Measurements from ENCODE around the gene FGF12. TPM values are rescaled to one million over a fixed set of nuclear protein-coding genes. Genes with fewer than 3 reads are reported as not detected.

FGF12 gene
- polyA plus RNA-seq, 1 experiment = not detected

GRCh38 chr3:192216067-192216466 lies 511.3 kb downstream of the FGF12 start:
- POLR2A ChIA-PET = no interaction called here
- CTCF ChIA-PET = no interaction called here
- TF ChIP-seq, protein P1, sequence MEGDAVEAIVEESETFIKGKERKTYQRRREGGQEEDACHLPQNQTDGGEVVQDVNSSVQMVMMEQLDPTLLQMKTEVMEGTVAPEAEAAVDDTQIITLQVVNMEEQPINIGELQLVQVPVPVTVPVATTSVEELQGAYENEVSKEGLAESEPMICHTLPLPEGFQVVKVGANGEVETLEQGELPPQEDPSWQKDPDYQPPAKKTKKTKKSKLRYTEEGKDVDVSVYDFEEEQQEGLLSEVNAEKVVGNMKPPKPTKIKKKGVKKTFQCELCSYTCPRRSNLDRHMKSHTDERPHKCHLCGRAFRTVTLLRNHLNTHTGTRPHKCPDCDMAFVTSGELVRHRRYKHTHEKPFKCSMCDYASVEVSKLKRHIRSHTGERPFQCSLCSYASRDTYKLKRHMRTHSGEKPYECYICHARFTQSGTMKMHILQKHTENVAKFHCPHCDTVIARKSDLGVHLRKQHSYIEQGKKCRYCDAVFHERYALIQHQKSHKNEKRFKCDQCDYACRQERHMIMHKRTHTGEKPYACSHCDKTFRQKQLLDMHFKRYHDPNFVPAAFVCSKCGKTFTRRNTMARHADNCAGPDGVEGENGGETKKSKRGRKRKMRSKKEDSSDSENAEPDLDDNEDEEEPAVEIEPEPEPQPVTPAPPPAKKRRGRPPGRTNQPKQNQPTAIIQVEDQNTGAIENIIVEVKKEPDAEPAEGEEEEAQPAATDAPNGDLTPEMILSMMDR (IDR thresholded peaks at IDR 0.05; ENCODE audit: low read depth, low read length) = no peak

DNA sequence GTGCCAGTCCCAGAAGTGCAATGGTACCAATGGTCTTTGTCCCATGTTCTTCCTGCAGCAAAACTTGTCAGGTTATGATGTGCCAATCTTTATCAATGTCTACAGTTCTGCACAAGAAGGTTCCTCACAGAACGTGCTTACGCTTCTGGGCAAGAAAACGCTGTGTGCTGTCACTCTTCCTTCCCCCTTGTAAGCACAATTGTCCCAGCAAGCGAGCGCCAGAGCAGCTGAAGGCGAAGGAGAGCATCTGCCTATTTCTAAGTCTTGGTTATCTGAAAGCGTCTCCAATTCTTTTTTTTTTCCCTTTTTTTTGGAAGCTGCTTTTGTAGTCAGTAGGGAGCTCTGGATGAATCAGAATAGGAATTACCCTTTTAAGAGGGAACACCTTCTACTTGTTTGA lies 514.4 kb downstream of the FGF12 start:
- CTCF ChIA-PET = no interaction called here
- POLR2A ChIA-PET = interaction anchor here (0.9 kb wide), 1 partner anchor 505 kb away, joined by 3 read pairs; no protein-coding TSS in a partner anchor
- DNase-seq (ENCODE audit: low read depth, low spot score) = no peak
- Histone ChIP-seq H3K4me3 (ENCODE audit: low read depth, low read length) (no peak overlapping the region), H3K27ac (ENCODE audit: low read depth, low read length) (no peak overlapping the region), H3K9me3 (ENCODE audit: control insufficient read depth, insufficient read depth, low read length) (peaks cover 7% of the 10 kb centered on the region), H3K27me3 (ENCODE audit: control insufficient read depth, insufficient read depth, low read length) (no peaks in the 10 kb centered on the region)
- TF ChIP-seq, protein P1 (IDR thresholded peaks at IDR 0.05; ENCODE audit: low read depth, low read length) = no peak

More at GRCh38 chr3:192216067-192216466, 511.3 kb downstream of the FGF12 start:
- DNase-seq (ENCODE audit: low read depth, low spot score) = no peak
- no peak overlapping the region for H3K4me3 ChIP-seq (ENCODE audit: low read depth, low read length)
- H3K27ac ChIP-seq (ENCODE audit: low read depth, low read length) = no peak overlapping the region
- no peaks in the 10 kb centered on the region for H3K27me3 ChIP-seq (ENCODE audit: control insufficient read depth, insufficient read depth, low read length)
- peaks cover 8% of the 10 kb centered on the region for H3K9me3 ChIP-seq (ENCODE audit: control insufficient read depth, insufficient read depth, low read length)

DNA sequence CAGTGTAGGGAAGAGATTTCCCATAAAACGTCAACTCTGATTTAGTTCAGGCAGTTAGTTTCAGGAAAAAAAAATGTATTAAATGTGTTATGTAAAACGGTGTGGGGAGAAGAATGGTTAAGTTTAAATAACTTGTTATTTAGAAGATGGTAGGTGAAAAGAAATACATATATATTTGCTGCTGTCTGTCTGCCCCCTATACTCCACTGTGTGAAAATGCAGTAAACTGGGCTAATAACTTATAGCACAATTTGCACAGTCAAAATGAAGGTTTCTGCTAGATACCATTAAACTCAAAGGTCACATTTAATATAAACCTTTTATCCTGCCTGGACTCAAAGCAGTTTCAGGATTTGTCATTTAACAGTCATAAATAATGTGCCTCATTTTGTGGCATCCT lies 515.0 kb downstream of the FGF12 start:
- Histone ChIP-seq H3K9me3 (ENCODE audit: control insufficient read depth, insufficient read depth, low read length) (peaks cover 3% of the 10 kb centered on the region), H3K27me3 (ENCODE audit: control insufficient read depth, insufficient read depth, low read length) (no peaks in the 10 kb centered on the region), H3K4me3 (ENCODE audit: low read depth, low read length) (no peak overlapping the region), H3K27ac (ENCODE audit: low read depth, low read length) (no peak overlapping the region)
- TF ChIP-seq, protein P1 (IDR thresholded peaks at IDR 0.05; ENCODE audit: low read depth, low read length) = no peak
- ChIA-PET POLR2A (no interaction called here), CTCF (no interaction called here)
- DNase-seq (ENCODE audit: low read depth, low spot score) = no peak

DNA sequence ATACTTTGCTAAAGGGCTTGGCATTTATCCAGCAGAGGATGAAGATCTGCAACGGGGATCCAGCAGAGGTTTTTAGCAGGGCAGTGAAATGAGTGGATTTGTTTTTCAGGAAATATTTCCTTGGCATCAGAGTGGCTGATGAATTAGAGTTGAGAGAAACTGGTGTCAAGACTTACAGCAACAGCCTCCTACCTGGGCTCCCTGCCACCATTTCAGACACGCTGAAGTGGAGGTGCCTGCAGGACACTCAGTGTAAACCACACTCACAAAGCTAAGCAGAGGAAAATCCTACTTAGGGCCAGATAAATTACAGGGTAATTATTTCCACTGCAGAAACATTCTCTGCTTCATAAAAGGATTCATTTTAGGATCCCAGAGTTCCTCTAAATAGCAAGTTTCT lies 519.7 kb downstream of the FGF12 start:
- Histone ChIP-seq H3K4me3 (ENCODE audit: low read depth, low read length) (no peak overlapping the region), H3K27me3 (ENCODE audit: control insufficient read depth, insufficient read depth, low read length) (no peaks in the 10 kb centered on the region), H3K9me3 (ENCODE audit: control insufficient read depth, insufficient read depth, low read length) (peaks cover 3% of the 10 kb centered on the region), H3K27ac (ENCODE audit: low read depth, low read length) (no peak overlapping the region)
- ChIA-PET CTCF (interaction anchor here (1.2 kb wide), 1 partner anchor 19 kb away, joined by 3 read pairs; no protein-coding TSS in a partner anchor), POLR2A (no interaction called here)
- TF ChIP-seq, protein P1 (IDR thresholded peaks at IDR 0.05; ENCODE audit: low read depth, low read length) = no peak
- no peak for DNase-seq (ENCODE audit: low read depth, low spot score)

- no peak for DNase-seq (ENCODE audit: low read depth, low spot score)
- H3K9me3 ChIP-seq (ENCODE audit: control insufficient read depth, insufficient read depth, low read length) = peaks cover 3% of the 10 kb centered on the region
- TF ChIP-seq, protein P1 (IDR thresholded peaks at IDR 0.05; ENCODE audit: low read depth, low read length) = no peak
- ChIA-PET POLR2A (no interaction called here), CTCF (interaction anchor here (1.2 kb wide), 1 partner anchor 19 kb away, joined by 3 read pairs; no protein-coding TSS in a partner anchor)
- no peak overlapping the region for H3K27ac ChIP-seq (ENCODE audit: low read depth, low read length)
- H3K27me3 ChIP-seq (ENCODE audit: control insufficient read depth, insufficient read depth, low read length) = no peaks in the 10 kb centered on the region
- no peak overlapping the region for H3K4me3 ChIP-seq (ENCODE audit: low read depth, low read length)
These were observed 520.1 kb downstream of the FGF12 start for GRCh38 chr3:192207239-192207638.
